ENCODE data around the gene ROR1.

ROR1 gene

GRCh38 chr1:64042331-64043100 is 268.7 kb downstream of the ROR1 start:
- Histone ChIP-seq H3K79me2 (ENCODE audit: insufficient read depth, low read length) (no peaks in the 10 kb centered on the region), H3K27me3 (ENCODE audit: insufficient read depth, low read length, poor library complexity) (no peaks in the 10 kb centered on the region), H3K4me2 (ENCODE audit: insufficient read depth, low read length) (no peak overlapping the region), H3K4me3 (ENCODE audit: low read depth in 1 of 2, low read length in 2 of 2) (no peak overlapping the region), H3K36me3 (ENCODE audit: insufficient read depth, low read length) (no peaks in the 10 kb centered on the region), H2AFZ (ENCODE audit: low read depth, low read length) (no peak overlapping the region), H3K27ac (ENCODE audit: low read length) (no peak overlapping the region), H3K9me3 (ENCODE audit: insufficient read depth, low read length, severe bottlenecking) (no peaks in the 10 kb centered on the region), H3K9ac (ENCODE audit: low read depth, low read length) (no peak overlapping the region), H3K4me1 (ENCODE audit: insufficient read depth, low read length) (no peaks in the 10 kb centered on the region), H4K20me1 (ENCODE audit: insufficient read depth, low read length) (no peaks in the 10 kb centered on the region)
- ATAC-seq (ENCODE audit: insufficient read depth, low read depth) (no peak), DNase-seq (no peak)
- TF ChIP-seq EZH2 (IDR thresholded peaks at IDR 0.05; ENCODE audit: borderline replicate concordance, low read depth, low read length, severe bottlenecking) = no peak
- TF ChIP-seq, protein P1, sequence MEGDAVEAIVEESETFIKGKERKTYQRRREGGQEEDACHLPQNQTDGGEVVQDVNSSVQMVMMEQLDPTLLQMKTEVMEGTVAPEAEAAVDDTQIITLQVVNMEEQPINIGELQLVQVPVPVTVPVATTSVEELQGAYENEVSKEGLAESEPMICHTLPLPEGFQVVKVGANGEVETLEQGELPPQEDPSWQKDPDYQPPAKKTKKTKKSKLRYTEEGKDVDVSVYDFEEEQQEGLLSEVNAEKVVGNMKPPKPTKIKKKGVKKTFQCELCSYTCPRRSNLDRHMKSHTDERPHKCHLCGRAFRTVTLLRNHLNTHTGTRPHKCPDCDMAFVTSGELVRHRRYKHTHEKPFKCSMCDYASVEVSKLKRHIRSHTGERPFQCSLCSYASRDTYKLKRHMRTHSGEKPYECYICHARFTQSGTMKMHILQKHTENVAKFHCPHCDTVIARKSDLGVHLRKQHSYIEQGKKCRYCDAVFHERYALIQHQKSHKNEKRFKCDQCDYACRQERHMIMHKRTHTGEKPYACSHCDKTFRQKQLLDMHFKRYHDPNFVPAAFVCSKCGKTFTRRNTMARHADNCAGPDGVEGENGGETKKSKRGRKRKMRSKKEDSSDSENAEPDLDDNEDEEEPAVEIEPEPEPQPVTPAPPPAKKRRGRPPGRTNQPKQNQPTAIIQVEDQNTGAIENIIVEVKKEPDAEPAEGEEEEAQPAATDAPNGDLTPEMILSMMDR (IDR thresholded peaks at IDR 0.05; ENCODE audit: borderline replicate concordance, extremely low read depth, low read length, poor library complexity, severe bottlenecking) = no peak

- H3K9me3 ChIP-seq (ENCODE audit: insufficient read depth, low read length, severe bottlenecking) = no peaks in the 10 kb centered on the region
- H3K4me3 ChIP-seq (ENCODE audit: low read depth in 1 of 2, low read length in 2 of 2) = no peak overlapping the region
- H4K20me1 ChIP-seq (ENCODE audit: insufficient read depth, low read length) = no peaks in the 10 kb centered on the region
- no peak overlapping the region for H3K27ac ChIP-seq (ENCODE audit: low read length)
- H2AFZ ChIP-seq (ENCODE audit: low read depth, low read length) = no peak overlapping the region
- no peak for DNase-seq
- no peaks in the 10 kb centered on the region for H3K27me3 ChIP-seq (ENCODE audit: insufficient read depth, low read length, poor library complexity)
- H3K4me2 ChIP-seq (ENCODE audit: insufficient read depth, low read length) = no peak overlapping the region
- H3K36me3 ChIP-seq (ENCODE audit: insufficient read depth, low read length) = no peaks in the 10 kb centered on the region
- H3K79me2 ChIP-seq (ENCODE audit: insufficient read depth, low read length) = no peaks in the 10 kb centered on the region
- H3K4me1 ChIP-seq (ENCODE audit: insufficient read depth, low read length) = no peaks in the 10 kb centered on the region
- ATAC-seq (ENCODE audit: insufficient read depth, low read depth) = no peak
- no peak overlapping the region for H3K9ac ChIP-seq (ENCODE audit: low read depth, low read length)
- TF ChIP-seq, protein P1 (IDR thresholded peaks at IDR 0.05; ENCODE audit: borderline replicate concordance, extremely low read depth, low read length, poor library complexity, severe bottlenecking) = no peak
- no peak for TF ChIP-seq EZH2 (IDR thresholded peaks at IDR 0.05; ENCODE audit: borderline replicate concordance, low read depth, low read length, severe bottlenecking)
These were observed 269.5 kb downstream of the ROR1 start for GRCh38 chr1:64043288-64043687.

DNA sequence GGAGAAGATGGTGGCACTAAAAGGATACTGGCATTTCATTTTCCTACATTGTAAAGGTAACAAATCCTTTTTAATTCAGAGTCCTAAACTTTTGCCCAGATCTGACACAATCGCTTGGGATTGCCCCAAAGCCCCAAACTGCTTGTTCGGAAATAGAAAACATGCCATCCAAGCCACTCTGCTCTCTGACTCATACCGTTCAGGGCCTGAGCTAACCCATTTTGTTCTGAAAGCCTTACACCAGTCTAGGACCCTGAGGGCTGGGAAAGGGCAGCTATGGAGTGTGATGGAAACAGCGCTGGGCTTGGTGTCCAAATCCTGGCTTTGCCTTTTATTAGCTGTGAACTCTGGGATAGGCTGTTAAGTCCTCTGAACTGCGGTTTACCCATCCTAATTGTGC is 270.2 kb downstream of the ROR1 start:
- Histone ChIP-seq H3K36me3 (ENCODE audit: insufficient read depth, low read length) (no peaks in the 10 kb centered on the region), H3K4me2 (ENCODE audit: insufficient read depth, low read length) (no peak overlapping the region), H3K27ac (ENCODE audit: low read length) (no peak overlapping the region), H3K9me3 (ENCODE audit: insufficient read depth, low read length, severe bottlenecking) (no peaks in the 10 kb centered on the region), H2AFZ (ENCODE audit: low read depth, low read length) (no peak overlapping the region), H3K9ac (ENCODE audit: low read depth, low read length) (no peak overlapping the region), H3K4me1 (ENCODE audit: insufficient read depth, low read length) (no peaks in the 10 kb centered on the region), H4K20me1 (ENCODE audit: insufficient read depth, low read length) (no peaks in the 10 kb centered on the region), H3K27me3 (ENCODE audit: insufficient read depth, low read length, poor library complexity) (no peaks in the 10 kb centered on the region), H3K79me2 (ENCODE audit: insufficient read depth, low read length) (no peaks in the 10 kb centered on the region), H3K4me3 (ENCODE audit: low read depth in 1 of 2, low read length in 2 of 2) (no peak overlapping the region)
- ATAC-seq (ENCODE audit: insufficient read depth, low read depth) (no peak), DNase-seq (no peak)
- TF ChIP-seq, protein P1 (IDR thresholded peaks at IDR 0.05; ENCODE audit: borderline replicate concordance, extremely low read depth, low read length, poor library complexity, severe bottlenecking) = no peak
- no peak for TF ChIP-seq EZH2 (IDR thresholded peaks at IDR 0.05; ENCODE audit: borderline replicate concordance, low read depth, low read length, severe bottlenecking)
